MCF 10A (cell line): ENCODE data around the gene DDX27. TPM values are rescaled to one million over a fixed set of nuclear protein-coding genes. Genes with fewer than 3 reads are reported as not detected.
A peak's percentile ranks its signal among the peaks of the same experiment; 100 is the strongest.

Experiments used
- BruUV-seq: library from RNA; stranded (reverse); fragments of 400-500 nt; replicated peaks from 2 replicates; lab custom pipeline; 2021; lab: Mats Ljungman, UMichigan
- CTCF ChIA-PET: fragments of 300-600 bp; sonication (Branson Sonifier 250); formaldehyde crosslinking; extraction: SDS; loops from one replicate; lab custom pipeline; 2021; ENCODE audit warnings: antibody characterized with exemption, inconsistent platforms; lab: Yijun Ruan, JAX
- POLR2A ChIA-PET: fragments of 300-600, 350-650 bp; sonication (Branson Sonifier 250); formaldehyde crosslinking; extraction: SDS; loops from one replicate; lab custom pipeline; 2020; ENCODE audit warnings: antibody characterized with exemption, inconsistent platforms; lab: Yijun Ruan, JAX
- DNase-seq: peaks from one replicate; pipeline ENCODE4 v3.0.0-alpha.2; 2018; ENCODE audit not compliant: unreplicated experiment
- H3K27ac Mint-ChIP-seq: one replicate; pipeline ENCODE4 v1.8.0; 2022; ENCODE audit warnings: mild to moderate bottlenecking, low read depth, mixed read lengths; ENCODE audit not compliant: unreplicated experiment
- H3K27me3 Mint-ChIP-seq: one replicate; pipeline ENCODE4 v1.8.0; 2022; ENCODE audit warnings: mixed read lengths; ENCODE audit not compliant: insufficient read depth, unreplicated experiment
- H3K36me3 Mint-ChIP-seq: one replicate; pipeline ENCODE4 v1.8.0; 2022; ENCODE audit warnings: mild to moderate bottlenecking, moderate library complexity, mixed read lengths; ENCODE audit not compliant: insufficient read depth, unreplicated experiment
- H3K4me1 Mint-ChIP-seq: one replicate; pipeline ENCODE4 v1.8.0; 2022; ENCODE audit warnings: mixed read lengths; ENCODE audit not compliant: insufficient read depth, unreplicated experiment
- H3K4me3 Mint-ChIP-seq: one replicate; pipeline ENCODE4 v1.8.0; 2022; ENCODE audit warnings: mild to moderate bottlenecking, moderate library complexity, mixed read lengths; ENCODE audit not compliant: unreplicated experiment
- H3K9me3 Mint-ChIP-seq: one replicate; pipeline ENCODE4 v1.8.0; 2022; ENCODE audit warnings: mixed read lengths; ENCODE audit not compliant: unreplicated experiment
- CTCF ChIP-seq: fragments of 200-600 bp; IDR thresholded peaks from one replicate; pipeline ENCODE4 v1.8.0; 2022; ENCODE audit warnings: antibody characterized with exemption, mild to moderate bottlenecking; ENCODE audit not compliant: unreplicated experiment
- intact Hi-C: fragments of 100-400 bp; cut with micrococcal nuclease; formaldehyde crosslinking; loops from 2 replicates; pipeline ENCODE4 v1.14.1; 2022
- total RNA-seq: library from RNA; stranded (reverse); gene quantifications from 2 replicates; pipeline ENCODE4 v1.2.3, GENCODE V29; 2022

The DDX27 gene
- total RNA-seq, 1 experiment from 2014 or later = 56.4 TPM

GRCh38 chr20:49171909-49172308 is 47.3 kb upstream of the DDX27 start:
- DNase-seq = no peak
- Mint-ChIP-seq H3K27me3 (no peaks in the 10 kb centered on the region), H3K4me3 (no peak overlapping the region), H3K9me3 (no peaks in the 10 kb centered on the region), H3K27ac (no peak overlapping the region), H3K36me3 (peaks cover 31% of the 10 kb centered on the region), H3K4me1 (peaks cover 6% of the 10 kb centered on the region)
- intact Hi-C loops = no loop called here
- POLR2A ChIA-PET = interaction anchor here (1.2 kb wide), 1 partner anchor 16 kb away, joined by 3 read pairs; the partner anchor contains the start of gene STAU1
- no peak for TF ChIP-seq CTCF
- BruUV-seq = no TSS peak
- CTCF ChIA-PET = no interaction called here

GRCh38 chr20:49172413-49172812 is 46.8 kb upstream of the DDX27 start:
- CTCF ChIA-PET = interaction anchor here (0.5 kb wide), 1 partner anchor 22 kb away, joined by 3 read pairs; no protein-coding TSS in a partner anchor
- peaks cover 5% of the 10 kb centered on the region for H3K4me1 Mint-ChIP-seq
- BruUV-seq = TSS peak; percentile 7

GRCh38 chr20:49174183-49174582 is 45.0 kb upstream of the DDX27 start:
- intact Hi-C loops = no loop called here
- no peak for DNase-seq
- Mint-ChIP-seq H3K9me3 (no peaks in the 10 kb centered on the region), H3K4me3 (no peak overlapping the region), H3K4me1 (peaks cover under 1% of the 10 kb centered on the region), H3K27ac (no peak overlapping the region), H3K36me3 (peaks cover 45% of the 10 kb centered on the region), H3K27me3 (no peaks in the 10 kb centered on the region)
- CTCF ChIA-PET = interaction anchor here (0.6 kb wide), 1 partner anchor 125 kb away, joined by 3 read pairs; no protein-coding TSS in a partner anchor
- POLR2A ChIA-PET = interaction anchor here (0.8 kb wide), 1 partner anchor 14 kb away, joined by 3 read pairs; no protein-coding TSS in a partner anchor
- no peak for TF ChIP-seq CTCF
- BruUV-seq = no TSS peak

More at GRCh38 chr20:49172413-49172812, 46.8 kb upstream of the DDX27 start:
- no peaks in the 10 kb centered on the region for H3K9me3 Mint-ChIP-seq
- H3K27me3 Mint-ChIP-seq = no peaks in the 10 kb centered on the region
- no peak overlapping the region for H3K4me3 Mint-ChIP-seq
- POLR2A ChIA-PET = interaction anchor here (1.2 kb wide), 1 partner anchor 15 kb away, joined by 3 read pairs; the partner anchor contains the start of gene STAU1
- DNase-seq = no peak
- intact Hi-C loops = no loop called here
- H3K27ac Mint-ChIP-seq = no peak overlapping the region
- TF ChIP-seq CTCF = no peak
- peaks cover 31% of the 10 kb centered on the region for H3K36me3 Mint-ChIP-seq

GRCh38 chr20:49179368-49180277 is 39.6 kb upstream of the DDX27 start:
- Mint-ChIP-seq H3K27ac (peak overlapping the region; percentile 19), H3K36me3 (peaks cover 30% of the 10 kb centered on the region), H3K4me1 (peaks cover 8% of the 10 kb centered on the region), H3K4me3 (no peak overlapping the region), H3K27me3 (no peaks in the 10 kb centered on the region), H3K9me3 (no peaks in the 10 kb centered on the region)
- ChIA-PET POLR2A (interaction anchor here (1.1 to 6.6 kb wide), 6 partner anchors 9 to 133 kb away, joined by 4 to 59 read pairs (median 6); partner anchors contain the start of genes CSE1L, DDX27 and STAU1), CTCF (interaction anchor here (0.5 to 5.1 kb wide), 9 partner anchors 12 to 522 kb away, joined by 3 to 42 read pairs (median 4); no protein-coding TSS in a partner anchor)
- intact Hi-C loops = no loop called here
- DNase-seq = peak; percentile 11
- BruUV-seq = no TSS peak
- no peak for TF ChIP-seq CTCF
